Measurements from ENCODE around the gene RAB10.

DNA sequence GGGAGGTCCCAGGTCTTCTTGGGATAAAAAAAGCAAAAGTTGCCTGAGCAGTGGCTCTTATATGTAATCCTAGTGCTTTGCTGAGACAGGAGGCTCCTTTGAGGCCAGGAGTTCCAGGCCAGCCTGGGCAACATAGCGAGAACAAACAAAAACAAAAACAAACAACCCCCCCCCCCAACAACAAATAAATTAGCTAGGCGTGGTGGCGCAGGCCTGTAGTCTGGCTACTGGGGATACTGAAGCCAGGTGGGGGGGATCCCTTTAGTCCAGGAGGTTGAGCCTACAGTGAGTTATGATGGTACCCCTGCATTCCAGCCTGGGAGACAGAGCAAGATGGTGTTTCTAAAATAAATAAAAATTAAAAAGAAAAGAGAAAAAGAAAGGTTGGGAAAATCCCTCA is 144.4 kb downstream of the RAB10 start:
- TF ChIP-seq, protein P1, sequence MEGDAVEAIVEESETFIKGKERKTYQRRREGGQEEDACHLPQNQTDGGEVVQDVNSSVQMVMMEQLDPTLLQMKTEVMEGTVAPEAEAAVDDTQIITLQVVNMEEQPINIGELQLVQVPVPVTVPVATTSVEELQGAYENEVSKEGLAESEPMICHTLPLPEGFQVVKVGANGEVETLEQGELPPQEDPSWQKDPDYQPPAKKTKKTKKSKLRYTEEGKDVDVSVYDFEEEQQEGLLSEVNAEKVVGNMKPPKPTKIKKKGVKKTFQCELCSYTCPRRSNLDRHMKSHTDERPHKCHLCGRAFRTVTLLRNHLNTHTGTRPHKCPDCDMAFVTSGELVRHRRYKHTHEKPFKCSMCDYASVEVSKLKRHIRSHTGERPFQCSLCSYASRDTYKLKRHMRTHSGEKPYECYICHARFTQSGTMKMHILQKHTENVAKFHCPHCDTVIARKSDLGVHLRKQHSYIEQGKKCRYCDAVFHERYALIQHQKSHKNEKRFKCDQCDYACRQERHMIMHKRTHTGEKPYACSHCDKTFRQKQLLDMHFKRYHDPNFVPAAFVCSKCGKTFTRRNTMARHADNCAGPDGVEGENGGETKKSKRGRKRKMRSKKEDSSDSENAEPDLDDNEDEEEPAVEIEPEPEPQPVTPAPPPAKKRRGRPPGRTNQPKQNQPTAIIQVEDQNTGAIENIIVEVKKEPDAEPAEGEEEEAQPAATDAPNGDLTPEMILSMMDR (conservative IDR thresholded peaks at IDR 0.05), result no peak
- no peak for TF ChIP-seq ZFX (IDR thresholded peaks at IDR 0.05)

Measured in C4-2B (cell line).